SU-DHL-6 (cell line): ENCODE results near the gene CLEC1A.

Source experiments
- H2AFZ ChIP-seq: fragments of 200-600 bp; sonication (generic); 2 replicates; pipeline ENCODE4 v1.6.1; 2014; ENCODE audit warnings: low read depth, mild to moderate bottlenecking, moderate library complexity, mixed read lengths, antibody characterized with exemption, low read length; ENCODE audit not compliant: severe bottlenecking
- H3F3A ChIP-seq: fragments of 200-600 bp; shearing (Covaris generic); 2 replicates; pipeline ENCODE4 v1.6.0; 2016; ENCODE audit warnings: antibody characterized with exemption, mild to moderate bottlenecking; ENCODE audit not compliant: insufficient read depth
- H3K27ac ChIP-seq: fragments of 200-600 bp; sonication (generic); 2 replicates; pipeline ENCODE4 v1.5.1; 2016; ENCODE audit warnings: low read depth, mild to moderate bottlenecking, low read length, moderate library complexity, mixed read lengths
- H3K27me3 ChIP-seq: fragments of 200-600 bp; sonication (generic), shearing (Covaris generic); 2 replicates; pipeline ENCODE4 v1.6.0; 2014; ENCODE audit warnings: mild to moderate bottlenecking, low read length
- H3K36me3 ChIP-seq: fragments of 200-600 bp; sonication (generic); 2 replicates; pipeline ENCODE4 v1.6.1; 2014; ENCODE audit warnings: mild to moderate bottlenecking, low read length, mixed read lengths
- H3K4me2 ChIP-seq: fragments of 300-600, 200-600 bp; shearing (Covaris generic), sonication (generic); 2 replicates; pipeline ENCODE4 v1.6.0; 2014; ENCODE audit warnings: low read length, low read depth, mild to moderate bottlenecking; ENCODE audit not compliant: poor library complexity, severe bottlenecking
- H3K4me3 ChIP-seq: fragments of 200-600 bp; sonication (generic); 2 replicates; pipeline ENCODE4 v1.5.1; 2014; ENCODE audit warnings: antibody characterized with exemption, low read length, mild to moderate bottlenecking, mixed read lengths; ENCODE audit not compliant: insufficient read depth, poor library complexity, severe bottlenecking
- H3K79me2 ChIP-seq: fragments of 200-600 bp; sonication (generic); 2 replicates; pipeline ENCODE4 v1.6.1; 2014; ENCODE audit warnings: mild to moderate bottlenecking, low read length, moderate library complexity; ENCODE audit not compliant: insufficient read depth
- H3K9ac ChIP-seq: fragments of 200-600 bp; sonication (generic); 2 replicates; pipeline ENCODE4 v1.7.0; 2014; ENCODE audit warnings: mild to moderate bottlenecking, low read length
- H3K9me2 ChIP-seq: fragments of 200-600 bp; sonication (generic); replicated peaks from 2 replicates; pipeline ENCODE4 v1.6.1; 2014; ENCODE audit warnings: low read length; ENCODE audit not compliant: insufficient read depth
- H3K9me3 ChIP-seq: fragments of 200-600 bp; sonication (generic); 2 replicates; pipeline ENCODE4 v1.6.1; 2014; ENCODE audit warnings: low read length, mixed read lengths; ENCODE audit not compliant: insufficient read depth
- H4K20me1 ChIP-seq: fragments of 200-600 bp; sonication (generic); 2 replicates; pipeline ENCODE4 v1.6.1; 2014; ENCODE audit warnings: low read depth, mild to moderate bottlenecking, antibody characterized with exemption, low read length, moderate library complexity, mixed read lengths
- CTCF ChIP-seq: fragments of 200-600 bp; sonication (generic); IDR thresholded peaks from one replicate; pipeline ENCODE4 v1.5.1; 2017; ENCODE audit warnings: antibody characterized with exemption, mild to moderate bottlenecking, low read length, moderate library complexity; ENCODE audit not compliant: insufficient read depth, poor library complexity, severe bottlenecking
- EZH2phosphoT487 ChIP-seq: fragments of 200-600 bp; sonication (generic), shearing (Covaris generic); conservative IDR thresholded peaks from 2 replicates; pipeline ENCODE4 v1.6.1; 2018; ENCODE audit warnings: mild to moderate bottlenecking, antibody characterized with exemption, low read length, moderate library complexity, mixed read lengths

Gene CLEC1A

DNA sequence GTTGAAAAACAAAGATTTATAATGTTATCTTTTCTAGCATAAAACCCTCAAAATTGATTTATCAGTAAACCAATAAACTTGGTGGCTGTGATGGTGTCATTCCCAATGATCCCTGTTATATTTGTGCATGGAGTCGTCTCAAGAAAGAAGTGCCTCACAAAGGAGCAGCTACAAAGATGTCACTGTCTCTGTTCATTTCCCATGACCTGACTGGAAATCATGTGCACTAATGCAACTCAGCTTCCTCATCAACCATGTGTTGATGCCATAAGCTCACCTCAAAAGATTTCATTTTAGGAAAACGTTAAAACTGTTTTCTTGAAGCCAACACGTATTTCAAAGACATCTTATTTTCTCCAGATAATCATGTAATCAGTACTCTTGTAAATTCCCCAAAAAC is 28.8 kb downstream of the CLEC1A start:
- Histone ChIP-seq H3K79me2 (no peaks in the 10 kb centered on the region), H3K9ac (no peak overlapping the region), H4K20me1 (no peaks in the 10 kb centered on the region), H3K27me3 (no peaks in the 10 kb centered on the region), H3K36me3 (no peaks in the 10 kb centered on the region), H2AFZ (no peak overlapping the region), H3K9me2 (no peaks in the 10 kb centered on the region), H3K9me3 (no peaks in the 10 kb centered on the region), H3K4me2 (no peak overlapping the region), H3K27ac (no peak overlapping the region), H3K4me3 (no peak overlapping the region), H3F3A (no peaks in the 10 kb centered on the region)
- TF ChIP-seq EZH2phosphoT487 (no peak), CTCF (no peak)

DNA sequence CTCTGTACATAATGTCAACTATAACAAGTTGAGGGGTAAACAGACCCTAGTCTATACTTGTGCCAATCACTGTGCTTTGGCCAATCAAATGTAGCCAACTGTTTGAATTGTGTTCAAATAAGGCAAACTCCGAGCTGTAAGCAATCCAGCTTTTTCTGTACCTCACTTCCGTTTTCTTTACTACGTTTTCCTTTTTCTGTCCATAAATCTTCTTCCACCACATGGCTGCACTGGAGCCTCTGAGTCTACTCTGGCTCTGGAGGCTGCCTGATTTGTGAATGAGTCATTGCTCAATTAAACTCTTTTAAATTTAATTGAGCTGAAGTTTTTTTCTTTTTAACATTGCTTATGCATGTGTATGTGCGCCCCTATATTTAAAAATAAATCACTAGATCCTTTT is 29.7 kb downstream of the CLEC1A start:
- Histone ChIP-seq H3F3A (no peaks in the 10 kb centered on the region), H3K79me2 (no peaks in the 10 kb centered on the region), H3K9me2 (no peaks in the 10 kb centered on the region), H3K9ac (no peak overlapping the region), H3K36me3 (no peaks in the 10 kb centered on the region), H3K4me3 (no peak overlapping the region), H2AFZ (no peak overlapping the region), H4K20me1 (no peaks in the 10 kb centered on the region), H3K27me3 (no peaks in the 10 kb centered on the region), H3K4me2 (no peak overlapping the region), H3K27ac (no peak overlapping the region), H3K9me3 (no peaks in the 10 kb centered on the region)
- TF ChIP-seq EZH2phosphoT487 (no peak), CTCF (no peak)

DNA sequence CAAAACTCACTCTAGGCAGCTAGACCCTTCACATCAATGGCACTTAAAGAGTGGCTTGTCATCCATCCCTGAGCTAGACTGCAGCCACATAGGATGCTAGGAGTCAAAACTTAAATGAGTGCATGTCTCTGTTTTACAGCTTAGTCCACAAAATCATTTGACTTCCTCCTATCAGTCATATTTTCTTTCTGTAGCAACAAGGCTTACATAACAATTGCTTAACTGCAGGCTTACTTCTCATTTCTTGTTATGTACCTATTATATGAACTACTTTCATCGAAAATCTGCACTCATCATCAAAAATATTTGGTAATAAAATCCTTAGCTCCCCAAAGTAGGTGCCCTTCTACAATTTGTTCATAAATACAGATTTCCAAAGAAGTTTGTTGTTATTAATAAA is 30.1 kb downstream of the CLEC1A start:
- Histone ChIP-seq H3K4me2 (no peak overlapping the region), H4K20me1 (no peaks in the 10 kb centered on the region), H3K4me3 (no peak overlapping the region), H3F3A (no peaks in the 10 kb centered on the region), H3K36me3 (no peaks in the 10 kb centered on the region), H3K9me2 (no peaks in the 10 kb centered on the region), H3K9me3 (no peaks in the 10 kb centered on the region), H3K9ac (no peak overlapping the region), H3K27me3 (no peaks in the 10 kb centered on the region), H3K27ac (no peak overlapping the region), H2AFZ (no peak overlapping the region), H3K79me2 (no peaks in the 10 kb centered on the region)
- TF ChIP-seq EZH2phosphoT487 = no peak

- TF ChIP-seq EZH2phosphoT487 (no peak), CTCF (no peak)
- Histone ChIP-seq H3K9me3 (no peaks in the 10 kb centered on the region), H3K79me2 (no peaks in the 10 kb centered on the region), H3F3A (no peaks in the 10 kb centered on the region), H3K9me2 (no peaks in the 10 kb centered on the region), H2AFZ (no peak overlapping the region), H3K27me3 (no peaks in the 10 kb centered on the region), H3K36me3 (no peaks in the 10 kb centered on the region), H3K4me3 (no peak overlapping the region), H3K4me2 (no peak overlapping the region), H3K27ac (no peak overlapping the region), H3K9ac (no peak overlapping the region), H4K20me1 (no peaks in the 10 kb centered on the region)
Observed at GRCh38 chr12:10067942-10068341, 30.8 kb downstream of the CLEC1A start.
